HepG2 (cell line): ENCODE measurements around the gene NFS1. TPM values are rescaled to one million over a fixed set of nuclear protein-coding genes. Genes with fewer than 3 reads are reported as not detected.

Source experiments
- AHR ChIP-seq: IDR thresholded peaks from 2 replicates; pipeline ENCODE4 v1.6.1; 2018; ENCODE audit warnings: missing genetic modification reagents, missing compliant biosample characterization
- ATF7 ChIP-seq, 2 experiments: fragments of 450-650 bp in 1 of 2; sonication (generic) in 1 of 2; formaldehyde crosslinking in 1 of 2; IDR thresholded peaks; 2 replicates each; pipeline versions ENCODE4 v1.4.0 to v1.6.1; 2016 to 2020; ENCODE audit warnings: antibody characterized with exemption in 1 of 2, mild to moderate bottlenecking in 1 of 2, missing genetic modification reagents in 1 of 2
- BORCS8-MEF2B ChIP-seq: sonication (generic); formaldehyde crosslinking; IDR thresholded peaks from 2 replicates; pipeline ENCODE4 v1.8.0; 2022; ENCODE audit warnings: mild to moderate bottlenecking, missing genetic modification reagents
- CC2D1A ChIP-seq: sonication (generic); formaldehyde crosslinking; IDR thresholded peaks from 2 replicates; pipeline ENCODE4 v1.8.1; 2023; ENCODE audit warnings: mild to moderate bottlenecking, missing genetic modification reagents
- CHCHD3 ChIP-seq: sonication (generic); formaldehyde crosslinking; IDR thresholded peaks from 2 replicates; pipeline ENCODE4 v1.8.0; 2022; ENCODE audit warnings: mild to moderate bottlenecking, missing genetic modification reagents, moderate library complexity
- EZH2 ChIP-seq: conservative IDR thresholded peaks from 2 replicates; pipeline ENCODE4 v1.6.1; 2012; ENCODE audit warnings: mild to moderate bottlenecking, low read depth, low read length, moderate library complexity
- KMT2B ChIP-seq: IDR thresholded peaks from 2 replicates; pipeline ENCODE4 v1.6.1; 2016; ENCODE audit warnings: missing genetic modification reagents, missing compliant biosample characterization
- MAFF ChIP-seq: IDR thresholded peaks from 2 replicates; pipeline ENCODE4 v1.6.1; 2011; ENCODE audit warnings: low read depth, low read length, improper control_type of control experiment
- MIXL1 ChIP-seq: IDR thresholded peaks from 2 replicates; pipeline ENCODE4 v1.6.1; 2016
- PHF5A ChIP-seq: IDR thresholded peaks from one replicate; pipeline ENCODE4 v1.6.1; 2018; ENCODE audit warnings: low read depth, missing genetic modification reagents; ENCODE audit not compliant: unreplicated experiment
- PTBP1 ChIP-seq: fragments of 200-400 bp; formaldehyde crosslinking; IDR thresholded peaks from 2 replicates; pipeline ENCODE4 v1.6.1; 2018; ENCODE audit warnings: low read length, low read depth; ENCODE audit not compliant: poor library complexity, severe bottlenecking
- SALL1 ChIP-seq: sonication (generic); formaldehyde crosslinking; IDR thresholded peaks from 2 replicates; pipeline ENCODE4 v1.8.0; 2022; ENCODE audit warnings: mild to moderate bottlenecking, missing genetic modification reagents
- SMC3 ChIP-seq: IDR thresholded peaks from 2 replicates; pipeline ENCODE4 v1.6.1; 2011; ENCODE audit warnings: low read length, improper control_type of control experiment
- SPEN ChIP-seq: sonication (generic); formaldehyde crosslinking; IDR thresholded peaks from 2 replicates; pipeline ENCODE4 v1.5.1; 2020; ENCODE audit warnings: low read depth, mild to moderate bottlenecking, missing genetic modification reagents
- TAF1 ChIP-seq: sonication (generic); formaldehyde crosslinking; IDR thresholded peaks from 2 replicates; pipeline ENCODE4 v1.4.0; 2020; ENCODE audit warnings: missing genetic modification reagents
- ZBTB38 ChIP-seq: sonication (generic); formaldehyde crosslinking; IDR thresholded peaks from 2 replicates; pipeline ENCODE4 v1.5.1; 2020; ENCODE audit warnings: mild to moderate bottlenecking, missing genetic modification reagents
- ZFP82 ChIP-seq: sonication (generic); formaldehyde crosslinking; IDR thresholded peaks from 2 replicates; pipeline ENCODE4 v1.5.1; 2020; ENCODE audit warnings: mild to moderate bottlenecking, missing genetic modification reagents, borderline replicate concordance
- ZNF20 ChIP-seq: sonication (generic); formaldehyde crosslinking; IDR thresholded peaks from 2 replicates; pipeline ENCODE4 v1.4.0; 2020; ENCODE audit warnings: mild to moderate bottlenecking, moderate library complexity, missing genetic modification reagents
- ZNF234 ChIP-seq: sonication (generic); formaldehyde crosslinking; conservative IDR thresholded peaks from 2 replicates; pipeline ENCODE4 v1.5.1; 2020; ENCODE audit warnings: mild to moderate bottlenecking, missing genetic modification reagents
- ZNF34 ChIP-seq: sonication (generic); formaldehyde crosslinking; IDR thresholded peaks from 2 replicates; pipeline ENCODE4 v1.4.0; 2020; ENCODE audit warnings: mild to moderate bottlenecking, missing genetic modification reagents, borderline replicate concordance
- ZNF558 ChIP-seq: sonication (generic); formaldehyde crosslinking; IDR thresholded peaks from 2 replicates; pipeline ENCODE4 v1.9.0; 2022; ENCODE audit warnings: mild to moderate bottlenecking, missing genetic modification reagents, borderline replicate concordance
- ZNF788 ChIP-seq: sonication (generic); formaldehyde crosslinking; IDR thresholded peaks from 2 replicates; pipeline ENCODE4 v1.5.0; 2020; ENCODE audit warnings: mild to moderate bottlenecking, missing genetic modification reagents, borderline replicate concordance
- ZSCAN20 ChIP-seq: sonication (generic); formaldehyde crosslinking; IDR thresholded peaks from 2 replicates; pipeline ENCODE4 v1.4.0; 2020; ENCODE audit warnings: missing genetic modification reagents, mild to moderate bottlenecking, borderline replicate concordance
- polyA plus RNA-seq, 8 experiments: library from polyadenylated mRNA; depleted of rRNA in 3 of 8; stranded (reverse) in 7 of 8; unstranded in 1 of 8; fragments of >200 nt; fragmentation: Illumina TruSeq in 4 of 8; extraction: Trizol in 4 of 8; gene quantifications; 2 replicates each; pipeline versions ENCODE4 v1.2.1 to v1.2.3, GENCODE V29; 2011 to 2016; ENCODE audit warnings: low read depth in 4 of 8, missing spikeins in 1 of 8, mixed read lengths in 1 of 8; ENCODE audit not compliant: insufficient read depth in 1 of 8
- total RNA-seq, 5 experiments: library from RNA; depleted of rRNA; stranded (reverse); fragments of >200 nt; fragmentation: Illumina TruSeq; extraction: Trizol; gene quantifications; 2 replicates each; pipeline ENCODE4 v1.2.3, GENCODE V29; 2016; ENCODE audit warnings: low read depth in 1 of 5
- TF ChIP-seq, protein P1 (sequence below): sonication (generic); formaldehyde crosslinking; IDR thresholded peaks from 2 replicates; pipeline ENCODE4 v1.4.0; 2020; ENCODE audit warnings: missing genetic modification reagents
- TF ChIP-seq, protein P2 (sequence below): sonication (generic); formaldehyde crosslinking; IDR thresholded peaks from 2 replicates; pipeline ENCODE4 v1.8.0; 2022; ENCODE audit warnings: missing genetic modification reagents, mild to moderate bottlenecking, inconsistent platforms, borderline replicate concordance
- TF ChIP-seq, protein P3 (sequence below): sonication (generic); formaldehyde crosslinking; IDR thresholded peaks from 2 replicates; pipeline ENCODE4 v1.4.0; 2020; ENCODE audit warnings: mild to moderate bottlenecking, missing genetic modification reagents

Gene NFS1
- total and polyA plus RNA-seq, 2 of the 13 experiments (the other 11 are each of a cell fraction or from before 2014, with no cell fraction given), result 65.9 to 88.1 TPM

DNA sequence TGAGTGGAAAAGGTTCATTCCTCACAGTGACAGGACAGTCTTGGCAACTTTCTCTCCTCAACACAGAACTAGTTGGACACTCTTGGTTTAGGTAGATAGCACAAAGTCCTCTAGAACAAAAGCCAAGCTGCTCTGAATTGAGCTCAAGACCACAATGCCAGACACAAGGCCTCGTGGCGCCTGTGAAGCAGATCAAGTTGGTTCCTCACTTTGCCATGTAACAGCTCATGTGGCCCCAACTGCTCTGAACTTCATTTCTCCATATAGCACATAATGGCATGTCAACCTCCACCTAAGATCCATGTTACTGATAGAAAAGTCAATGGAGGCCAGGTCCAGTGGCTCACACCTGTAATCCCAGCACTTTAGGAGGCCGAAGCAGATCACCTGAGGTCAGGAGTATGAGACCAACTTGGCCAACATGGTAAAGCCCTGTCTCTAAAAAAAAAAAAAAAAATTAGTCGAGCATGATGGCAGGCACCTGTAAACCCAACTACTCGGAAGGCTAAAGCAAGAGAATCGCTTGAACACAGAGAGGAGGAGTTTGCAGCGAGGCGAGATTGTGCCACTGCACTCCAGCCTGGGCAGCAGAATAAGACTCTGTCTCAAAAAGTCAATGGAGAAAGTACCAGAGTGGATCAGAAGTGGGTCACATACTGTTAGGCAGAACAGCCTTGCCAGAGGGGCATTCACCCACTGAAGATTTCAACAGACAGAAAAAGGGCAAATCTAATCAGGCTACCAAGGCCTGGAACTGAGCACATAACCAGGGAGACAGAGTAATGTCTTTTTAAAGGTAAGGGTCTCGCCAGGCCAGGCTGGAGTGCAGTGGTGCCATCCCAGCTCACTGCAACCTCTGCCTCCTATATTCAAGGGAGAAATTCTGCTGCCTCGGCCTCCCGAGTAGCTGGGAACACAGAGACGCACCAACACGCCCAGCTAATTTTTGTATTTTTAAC is 21.3 kb upstream of the NFS1 start (continued):
- TF ChIP-seq, protein P1, sequence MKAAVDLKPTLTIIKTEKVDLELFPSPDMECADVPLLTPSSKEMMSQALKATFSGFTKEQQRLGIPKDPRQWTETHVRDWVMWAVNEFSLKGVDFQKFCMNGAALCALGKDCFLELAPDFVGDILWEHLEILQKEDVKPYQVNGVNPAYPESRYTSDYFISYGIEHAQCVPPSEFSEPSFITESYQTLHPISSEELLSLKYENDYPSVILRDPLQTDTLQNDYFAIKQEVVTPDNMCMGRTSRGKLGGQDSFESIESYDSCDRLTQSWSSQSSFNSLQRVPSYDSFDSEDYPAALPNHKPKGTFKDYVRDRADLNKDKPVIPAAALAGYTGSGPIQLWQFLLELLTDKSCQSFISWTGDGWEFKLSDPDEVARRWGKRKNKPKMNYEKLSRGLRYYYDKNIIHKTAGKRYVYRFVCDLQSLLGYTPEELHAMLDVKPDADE (CRISPR knock-in tag), result no peak
- TF ChIP-seq TAF1 (CRISPR knock-in tag), result no peak
- no peak for TF ChIP-seq PHF5A (CRISPR knock-in tag)
- TF ChIP-seq ZFP82 (CRISPR knock-in tag), result no peak
- TF ChIP-seq ZBTB38 (CRISPR knock-in tag), result 0 out of 2 replicates have a peak, but pooled peaks have one; percentile 41
- no peak for TF ChIP-seq ZNF788 (CRISPR knock-in tag)
- TF ChIP-seq MIXL1, result no peak
- TF ChIP-seq ZNF34 (CRISPR knock-in tag), result 0 out of 2 replicates have a peak, but pooled peaks have one; percentile 26
- TF ChIP-seq ZNF558 (CRISPR knock-in tag), result no peak
- TF ChIP-seq, protein P2, sequence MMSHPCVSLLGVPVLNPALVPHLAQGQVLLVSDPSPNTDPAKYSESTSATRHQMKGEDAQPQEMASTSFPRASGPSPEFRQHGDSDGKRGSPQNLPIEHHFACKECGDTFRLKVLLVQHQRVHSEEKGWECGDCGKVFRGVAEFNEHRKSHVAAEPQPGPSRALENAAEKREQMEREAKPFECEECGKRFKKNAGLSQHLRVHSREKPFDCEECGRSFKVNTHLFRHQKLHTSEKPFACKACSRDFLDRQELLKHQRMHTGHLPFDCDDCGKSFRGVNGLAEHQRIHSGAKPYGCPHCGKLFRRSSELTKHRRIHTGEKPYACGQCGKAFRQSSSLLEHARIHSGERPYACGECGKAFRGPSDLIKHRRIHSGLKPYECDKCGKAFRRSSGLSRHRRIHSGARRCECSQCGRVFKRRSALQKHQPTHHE (CRISPR knock-in tag), result no peak
- TF ChIP-seq ATF7 (IDR thresholded peaks at IDR 0.05), result no peak
- no peak for TF ChIP-seq ATF7 (CRISPR knock-in tag; IDR thresholded peaks at IDR 0.05)
- TF ChIP-seq, protein P3, sequence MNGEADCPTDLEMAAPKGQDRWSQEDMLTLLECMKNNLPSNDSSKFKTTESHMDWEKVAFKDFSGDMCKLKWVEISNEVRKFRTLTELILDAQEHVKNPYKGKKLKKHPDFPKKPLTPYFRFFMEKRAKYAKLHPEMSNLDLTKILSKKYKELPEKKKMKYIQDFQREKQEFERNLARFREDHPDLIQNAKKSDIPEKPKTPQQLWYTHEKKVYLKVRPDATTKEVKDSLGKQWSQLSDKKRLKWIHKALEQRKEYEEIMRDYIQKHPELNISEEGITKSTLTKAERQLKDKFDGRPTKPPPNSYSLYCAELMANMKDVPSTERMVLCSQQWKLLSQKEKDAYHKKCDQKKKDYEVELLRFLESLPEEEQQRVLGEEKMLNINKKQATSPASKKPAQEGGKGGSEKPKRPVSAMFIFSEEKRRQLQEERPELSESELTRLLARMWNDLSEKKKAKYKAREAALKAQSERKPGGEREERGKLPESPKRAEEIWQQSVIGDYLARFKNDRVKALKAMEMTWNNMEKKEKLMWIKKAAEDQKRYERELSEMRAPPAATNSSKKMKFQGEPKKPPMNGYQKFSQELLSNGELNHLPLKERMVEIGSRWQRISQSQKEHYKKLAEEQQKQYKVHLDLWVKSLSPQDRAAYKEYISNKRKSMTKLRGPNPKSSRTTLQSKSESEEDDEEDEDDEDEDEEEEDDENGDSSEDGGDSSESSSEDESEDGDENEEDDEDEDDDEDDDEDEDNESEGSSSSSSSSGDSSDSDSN (CRISPR knock-in tag), result no peak
- TF ChIP-seq SPEN (CRISPR knock-in tag), result no peak
- no peak for TF ChIP-seq PTBP1
- TF ChIP-seq ZNF20 (CRISPR knock-in tag), result no peak
- TF ChIP-seq CHCHD3 (CRISPR knock-in tag), result no peak
- TF ChIP-seq ZSCAN20 (CRISPR knock-in tag), result no peak
- TF ChIP-seq SALL1 (CRISPR knock-in tag), result peak; percentile 24; the same call in 1 of the 2 replicates
- no peak for TF ChIP-seq KMT2B (CRISPR knock-in tag)
- TF ChIP-seq BORCS8-MEF2B (CRISPR knock-in tag), result 0 out of 2 replicates have a peak, but pooled peaks have one; percentile 24
- no peak for TF ChIP-seq MAFF
- TF ChIP-seq ZNF234 (CRISPR knock-in tag), result no peak
- no peak for TF ChIP-seq SMC3
- no peak for TF ChIP-seq EZH2
- TF ChIP-seq CC2D1A (CRISPR knock-in tag), result no peak
- no peak for TF ChIP-seq AHR (CRISPR knock-in tag)
